ENCODE measurements around the gene SMURF1. TPM values are rescaled to one million over a fixed set of nuclear protein-coding genes. Genes with fewer than 3 reads are reported as not detected.

The SMURF1 gene
- total RNA-seq, 1 donor from 2014 or later = 34.4 TPM

GRCh38 chr7:99002827-99003212 lies 141.1 kb downstream of the SMURF1 start:
- no peak overlapping the region for H3K4me3 Mint-ChIP-seq
- H3K27ac Mint-ChIP-seq = no peak overlapping the region
- no peaks in the 10 kb centered on the region for H3K27me3 Mint-ChIP-seq (ENCODE audit: low read depth)
- TF ChIP-seq CTCF (IDR thresholded peaks at IDR 0.05; ENCODE audit: unreplicated experiment) = no peak
- peaks cover 38% of the 10 kb centered on the region for H3K36me3 Mint-ChIP-seq
- no peaks in the 10 kb centered on the region for H3K4me1 Mint-ChIP-seq
- DNase-seq (ENCODE audit: low spot score in 2 of 2, unreplicated experiment in 2 of 2) = no peak
- H3K9me3 Mint-ChIP-seq = no peaks in the 10 kb centered on the region

GRCh38 chr7:99002148-99002826 lies 141.6 kb downstream of the SMURF1 start:
- Mint-ChIP-seq H3K36me3 (peaks cover 41% of the 10 kb centered on the region), H3K4me1 (no peaks in the 10 kb centered on the region), H3K27me3 (ENCODE audit: low read depth) (no peaks in the 10 kb centered on the region), H3K4me3 (no peak overlapping the region), H3K9me3 (no peaks in the 10 kb centered on the region), H3K27ac (no peak overlapping the region)
- TF ChIP-seq CTCF (IDR thresholded peaks at IDR 0.05; ENCODE audit: unreplicated experiment) = no peak
- no peak for DNase-seq (ENCODE audit: low spot score in 2 of 2, unreplicated experiment in 2 of 2)

GRCh38 chr7:99001482-99002147 lies 142.3 kb downstream of the SMURF1 start:
- no peaks in the 10 kb centered on the region for H3K27me3 Mint-ChIP-seq (ENCODE audit: low read depth)
- no peak overlapping the region for H3K27ac Mint-ChIP-seq
- no peaks in the 10 kb centered on the region for H3K9me3 Mint-ChIP-seq
- no peak for DNase-seq (ENCODE audit: low spot score in 2 of 2, unreplicated experiment in 2 of 2)
- H3K36me3 Mint-ChIP-seq = peaks cover 36% of the 10 kb centered on the region
- no peaks in the 10 kb centered on the region for H3K4me1 Mint-ChIP-seq
- no peak for TF ChIP-seq CTCF (IDR thresholded peaks at IDR 0.05; ENCODE audit: unreplicated experiment)
- H3K4me3 Mint-ChIP-seq = no peak overlapping the region

- H3K36me3 Mint-ChIP-seq = peaks cover 35% of the 10 kb centered on the region
- DNase-seq (ENCODE audit: low spot score in 2 of 2, unreplicated experiment in 2 of 2) = no peak
- no peak for TF ChIP-seq CTCF (IDR thresholded peaks at IDR 0.05; ENCODE audit: unreplicated experiment)
- H3K4me1 Mint-ChIP-seq = no peaks in the 10 kb centered on the region
- H3K27ac Mint-ChIP-seq = no peak overlapping the region
- no peak overlapping the region for H3K4me3 Mint-ChIP-seq
- H3K9me3 Mint-ChIP-seq = no peaks in the 10 kb centered on the region
- no peaks in the 10 kb centered on the region for H3K27me3 Mint-ChIP-seq (ENCODE audit: low read depth)
Measured at GRCh38 chr7:99000904-99001465, 142.9 kb downstream of the SMURF1 start.

- H3K9me3 Mint-ChIP-seq = no peaks in the 10 kb centered on the region
- no peak overlapping the region for H3K27ac Mint-ChIP-seq
- no peak overlapping the region for H3K4me3 Mint-ChIP-seq
- TF ChIP-seq CTCF (IDR thresholded peaks at IDR 0.05; ENCODE audit: unreplicated experiment) = no peak
- no peaks in the 10 kb centered on the region for H3K4me1 Mint-ChIP-seq
- H3K27me3 Mint-ChIP-seq (ENCODE audit: low read depth) = no peaks in the 10 kb centered on the region
- peak in 1 of 2 experiments; percentile 31 for DNase-seq (ENCODE audit: low spot score in 2 of 2, unreplicated experiment in 2 of 2)
- peaks cover 39% of the 10 kb centered on the region for H3K36me3 Mint-ChIP-seq
Measured at GRCh38 chr7:99000196-99000903, 143.6 kb downstream of the SMURF1 start.
